K562 (cell line): Measurements from ENCODE around the gene MADCAM1. TPM values are rescaled to one million over a fixed set of nuclear protein-coding genes. Genes with fewer than 3 reads are reported as not detected.

Source experiments
- CTCFL ChIP-seq: IDR thresholded peaks from 2 replicates; pipeline ENCODE4 v1.6.1; 2011; ENCODE audit warnings: borderline replicate concordance, low read depth, mild to moderate bottlenecking, moderate library complexity, low read length; ENCODE audit not compliant: insufficient read depth, poor library complexity, severe bottlenecking
- EHMT2 ChIP-seq: fragments of 450-650 bp; IDR thresholded peaks from 2 replicates; pipeline ENCODE4 v1.6.1; 2018; ENCODE audit warnings: antibody characterized with exemption
- ELF1 ChIP-seq: fragments of 200-800 bp; sonication (Bioruptor generic); IDR thresholded peaks from 2 replicates; pipeline ENCODE4 v1.6.1; 2016; ENCODE audit warnings: missing genetic modification characterization, missing compliant biosample characterization
- ERF ChIP-seq: fragments of 450-650 bp; formaldehyde crosslinking; IDR thresholded peaks from 2 replicates; pipeline ENCODE4 v1.4.0; 2020; ENCODE audit warnings: mild to moderate bottlenecking, mixed read lengths
- FOSL1 ChIP-seq: fragments of 200-800 bp; sonication (Bioruptor generic); conservative IDR thresholded peaks from 2 replicates; pipeline ENCODE4 v1.6.1; 2016; ENCODE audit warnings: missing genetic modification characterization, missing compliant biosample characterization
- FOXP4 ChIP-seq: sonication (generic); formaldehyde crosslinking; IDR thresholded peaks from 2 replicates; pipeline ENCODE4 v1.8.0; 2022; ENCODE audit warnings: mild to moderate bottlenecking, missing genetic modification reagents, borderline replicate concordance
- HDAC1 ChIP-seq, 2 experiments: fragments of 450-650 bp; IDR thresholded peaks; 2 replicates each; pipeline ENCODE4 v1.6.1; 2016 to 2017; ENCODE audit warnings: inconsistent platforms in 1 of 2, mild to moderate bottlenecking in 1 of 2, moderate library complexity in 1 of 2
- SPI1 ChIP-seq: IDR thresholded peaks from 2 replicates; pipeline ENCODE4 v1.6.1; 2011; ENCODE audit warnings: low read depth, low read length, control low read depth, borderline replicate concordance
- TEAD1 ChIP-seq, 2 experiments: fragments of 450-650 bp in 1 of 2; sonication (generic) in 1 of 2; formaldehyde crosslinking; IDR thresholded peaks; 2 replicates each; pipeline versions ENCODE4 v1.4.0 to v1.8.0; 2020 to 2022; ENCODE audit warnings: mild to moderate bottlenecking in 2 of 2, missing genetic modification reagents in 1 of 2
- ZNF592 ChIP-seq: fragments of 450-650 bp; IDR thresholded peaks from 2 replicates; pipeline ENCODE4 v1.6.1; 2017; ENCODE audit warnings: antibody characterized with exemption, mild to moderate bottlenecking
- ZNF764 ChIP-seq: fragments of 250-450 bp; sonication (Bioruptor Pico); IDR thresholded peaks from 2 replicates; pipeline ENCODE4 v1.4.0; 2020; ENCODE audit warnings: low read depth, mild to moderate bottlenecking, moderate library complexity
- polyA plus RNA-seq, 8 experiments: library from polyadenylated mRNA; depleted of rRNA in 4 of 8; stranded (reverse) in 5 of 8; unstranded in 3 of 8; fragments of >200 nt; fragmentation: Nextera tagmentation in 2 of 8; fragmentation: Illumina TruSeq in 1 of 8; extraction: Ambion mirVana in 2 of 8; extraction: Trizol in 1 of 8; gene quantifications; 2 replicates each; pipeline versions ENCODE4 v1.2.1 to v1.2.3, GENCODE V29; 2011 to 2014; ENCODE audit warnings: inconsistent platforms in 1 of 8, missing spikeins in 1 of 8
- total RNA-seq, 7 experiments: library from RNA; depleted of rRNA in 6 of 7; stranded (reverse); fragments of >200 nt in 6 of 7; fragmentation: Illumina TruSeq in 2 of 7; extraction: Trizol in 2 of 7; gene quantifications; 2 replicates each; pipeline versions ENCODE4 v1.2.1 to v1.2.3, GENCODE V29; 2011 to 2021; ENCODE audit warnings: low replicate concordance in 1 of 7
- TF ChIP-seq, protein P1 (sequence below): fragments of 200-800 bp; sonication (Bioruptor generic); IDR thresholded peaks from 2 replicates; pipeline ENCODE4 v1.6.1; 2017; ENCODE audit warnings: missing genetic modification characterization, missing compliant biosample characterization
- TF ChIP-seq, protein P2 (sequence below), 2 experiments: fragments of 450-650 bp; conservative IDR thresholded peaks; 2 replicates each; pipeline ENCODE4 v1.6.1; 2017; ENCODE audit warnings: mild to moderate bottlenecking in 2 of 2, moderate library complexity in 2 of 2

MADCAM1 gene
- total and polyA plus RNA-seq, 9 of the 15 experiments (the other 6 are each of a cell fraction or from before 2014, with no cell fraction given), result 0.09 to 0.36 (median 0.09) TPM; not detected in 6

DNA sequence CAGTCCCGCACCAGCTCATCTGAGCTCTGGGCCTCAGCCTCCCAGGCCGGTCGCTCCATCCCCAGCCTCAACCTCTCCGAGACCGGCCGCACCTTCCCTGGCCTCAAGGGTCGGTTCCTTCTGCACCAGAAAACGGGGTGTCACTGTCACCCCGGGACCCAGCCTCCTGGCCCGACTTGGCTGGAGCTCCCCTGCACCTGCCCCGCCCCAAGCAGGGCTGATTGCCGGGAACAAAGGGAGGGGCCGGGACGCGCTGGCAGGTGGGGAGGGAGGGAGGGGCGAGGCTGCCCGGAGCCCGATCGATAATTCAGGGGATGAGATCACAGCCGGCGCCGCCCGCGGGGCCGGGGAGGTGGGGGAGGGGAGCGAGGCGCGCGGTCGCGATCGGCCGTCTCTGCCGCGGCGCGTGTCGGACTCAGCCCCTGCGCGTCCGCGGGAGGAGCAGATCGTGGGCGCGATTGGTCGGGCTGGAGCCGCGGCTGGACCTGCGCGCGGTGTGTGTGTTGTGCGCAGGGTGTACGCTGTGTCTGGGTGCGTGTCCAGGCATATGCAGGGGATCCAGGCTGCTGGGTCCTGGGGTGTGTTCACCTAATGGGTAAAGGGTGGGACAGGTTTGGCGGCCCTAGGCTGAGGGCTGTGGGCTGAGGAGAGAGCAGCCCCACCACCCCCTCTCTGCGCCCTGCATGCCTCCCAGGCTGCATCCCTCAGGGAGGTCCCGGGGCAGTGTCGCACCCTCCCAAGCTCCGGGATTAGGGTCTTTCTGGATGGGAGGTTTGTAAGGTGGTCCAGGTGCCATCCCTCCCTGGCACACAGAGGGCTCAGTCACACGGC is 34.4 kb upstream of the MADCAM1 start (continued):
- no peak for TF ChIP-seq CTCFL
- TF ChIP-seq SPI1, result no peak
- no peak for TF ChIP-seq FOSL1 (tag)
- TF ChIP-seq EHMT2, result no peak
- TF ChIP-seq FOXP4 (CRISPR knock-in tag), result no peak
- TF ChIP-seq ZNF592, result no peak
- no peak for TF ChIP-seq ELF1
- TF ChIP-seq ZNF764 (CRISPR knock-in tag), result no peak
- TF ChIP-seq HDAC1 (IDR thresholded peaks at IDR 0.05), result 0 out of 4 replicates have a peak, but pooled peaks of 1 of the 2 experiments have one; percentile 45
- no peak for TF ChIP-seq TEAD1 (CRISPR knock-in tag; IDR thresholded peaks at IDR 0.05)
- TF ChIP-seq, protein P1, sequence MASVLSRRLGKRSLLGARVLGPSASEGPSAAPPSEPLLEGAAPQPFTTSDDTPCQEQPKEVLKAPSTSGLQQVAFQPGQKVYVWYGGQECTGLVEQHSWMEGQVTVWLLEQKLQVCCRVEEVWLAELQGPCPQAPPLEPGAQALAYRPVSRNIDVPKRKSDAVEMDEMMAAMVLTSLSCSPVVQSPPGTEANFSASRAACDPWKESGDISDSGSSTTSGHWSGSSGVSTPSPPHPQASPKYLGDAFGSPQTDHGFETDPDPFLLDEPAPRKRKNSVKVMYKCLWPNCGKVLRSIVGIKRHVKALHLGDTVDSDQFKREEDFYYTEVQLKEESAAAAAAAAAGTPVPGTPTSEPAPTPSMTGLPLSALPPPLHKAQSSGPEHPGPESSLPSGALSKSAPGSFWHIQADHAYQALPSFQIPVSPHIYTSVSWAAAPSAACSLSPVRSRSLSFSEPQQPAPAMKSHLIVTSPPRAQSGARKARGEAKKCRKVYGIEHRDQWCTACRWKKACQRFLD (CRISPR knock-in tag), result no peak
- no peak for TF ChIP-seq ERF
- TF ChIP-seq, protein P2, sequence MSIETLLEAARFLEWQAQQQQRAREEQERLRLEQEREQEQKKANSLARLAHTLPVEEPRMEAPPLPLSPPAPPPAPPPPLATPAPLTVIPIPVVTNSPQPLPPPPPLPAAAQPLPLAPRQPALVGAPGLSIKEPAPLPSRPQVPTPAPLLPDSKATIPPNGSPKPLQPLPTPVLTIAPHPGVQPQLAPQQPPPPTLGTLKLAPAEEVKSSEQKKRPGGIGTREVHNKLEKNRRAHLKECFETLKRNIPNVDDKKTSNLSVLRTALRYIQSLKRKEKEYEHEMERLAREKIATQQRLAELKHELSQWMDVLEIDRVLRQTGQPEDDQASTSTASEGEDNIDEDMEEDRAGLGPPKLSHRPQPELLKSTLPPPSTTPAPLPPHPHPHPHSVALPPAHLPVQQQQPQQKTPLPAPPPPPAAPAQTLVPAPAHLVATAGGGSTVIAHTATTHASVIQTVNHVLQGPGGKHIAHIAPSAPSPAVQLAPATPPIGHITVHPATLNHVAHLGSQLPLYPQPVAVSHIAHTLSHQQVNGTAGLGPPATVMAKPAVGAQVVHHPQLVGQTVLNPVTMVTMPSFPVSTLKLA (conservative IDR thresholded peaks at IDR 0.05), result no peak; a peak in 1 of 4 replicates
